Liver (tissue), 9 donors: ENCODE results near the gene TP53TG5. TPM values are rescaled to one million over a fixed set of nuclear protein-coding genes. Genes with fewer than 3 reads are reported as not detected.

ENCODE experiments used
- DNase-seq: peaks from one replicate; pipeline ENCODE4 v3.0.0-alpha.2; 2017; ENCODE audit warnings: low spot score
- H3K27ac ChIP-seq, 2 donors: one replicate each; pipeline ENCODE4 v1.7.0; 2013; ENCODE audit warnings: inconsistent platforms in 2 of 2, low read length in 2 of 2, control low read depth in 1 of 2, low read depth in 1 of 2, mild to moderate bottlenecking in 1 of 2
- H3K27me3 ChIP-seq, 4 donors: one replicate each; pipeline versions ENCODE4 v1.6.1 to v1.7.0; 2013; ENCODE audit warnings: low read length in 3 of 4, inconsistent platforms in 1 of 4, mild to moderate bottlenecking in 1 of 4, moderate library complexity in 1 of 4; ENCODE audit not compliant: control insufficient read depth in 4 of 4, insufficient read depth in 4 of 4
- H3K36me3 ChIP-seq, 4 donors: one replicate each; pipeline versions ENCODE4 v1.6.1 to v1.7.0; 2013; ENCODE audit warnings: low read length in 3 of 4, mild to moderate bottlenecking in 3 of 4, low read depth in 1 of 4, moderate library complexity in 1 of 4; ENCODE audit not compliant: control insufficient read depth in 4 of 4, insufficient read depth in 3 of 4
- H3K4me1 ChIP-seq, 4 donors: one replicate each; pipeline versions ENCODE4 v1.6.1 to v1.7.0; 2013; ENCODE audit warnings: low read length in 3 of 4, mild to moderate bottlenecking in 3 of 4, moderate library complexity in 1 of 4; ENCODE audit not compliant: control insufficient read depth in 4 of 4, insufficient read depth in 4 of 4
- H3K4me3 ChIP-seq, 3 donors: one replicate each; pipeline versions ENCODE4 v1.6.1 to v1.7.0; 2013; ENCODE audit warnings: low read length in 3 of 3, control low read depth in 1 of 3, low read depth in 1 of 3, mild to moderate bottlenecking in 1 of 3
- H3K9ac ChIP-seq, 2 donors: one replicate each; pipeline ENCODE4 v1.7.0; 2013; ENCODE audit warnings: low read length in 2 of 2, mild to moderate bottlenecking in 2 of 2, moderate library complexity in 2 of 2, control low read depth in 1 of 2, low read depth in 1 of 2
- H3K9me3 ChIP-seq, 4 donors: one replicate each; pipeline versions ENCODE4 v1.6.1 to v1.7.0; 2013; ENCODE audit warnings: low read length in 3 of 4; ENCODE audit not compliant: control insufficient read depth in 4 of 4
- ATF3 ChIP-seq: IDR thresholded peaks from 2 replicates; pipeline ENCODE4 v1.6.1; 2016; ENCODE audit warnings: antibody characterized with exemption
- CTCF ChIP-seq: fragments of 150-350 bp; IDR thresholded peaks from 2 replicates; pipeline ENCODE4 v1.5.1; 2017; ENCODE audit warnings: improper control_type of control experiment, low read depth, low read length; ENCODE audit not compliant: missing input control
- EGR1 ChIP-seq, 2 donors: IDR thresholded peaks; 2 replicates each; pipeline ENCODE4 v1.6.1; 2016 to 2018; ENCODE audit warnings: antibody characterized with exemption in 2 of 2, low read depth in 2 of 2
- FOXA1 ChIP-seq: IDR thresholded peaks from 2 replicates; pipeline ENCODE4 v1.6.1; 2016; ENCODE audit warnings: antibody characterized with exemption
- FOXA2 ChIP-seq: IDR thresholded peaks from 2 replicates; pipeline ENCODE4 v1.6.1; 2016; ENCODE audit warnings: antibody characterized with exemption
- GABPA ChIP-seq, 2 donors: IDR thresholded peaks in 1 of 2; conservative IDR thresholded peaks in 1 of 2; 2 replicates each; pipeline ENCODE4 v1.6.1; 2016; ENCODE audit warnings: antibody characterized with exemption in 2 of 2, mild to moderate bottlenecking in 1 of 2, moderate library complexity in 1 of 2
- HNF4A ChIP-seq, 2 donors: conservative IDR thresholded peaks; 2 replicates each; pipeline ENCODE4 v1.6.1; 2016; ENCODE audit warnings: antibody characterized with exemption in 2 of 2, mild to moderate bottlenecking in 2 of 2
- HNF4G ChIP-seq: IDR thresholded peaks from 2 replicates; pipeline ENCODE4 v1.6.1; 2016; ENCODE audit warnings: antibody characterized with exemption
- JUND ChIP-seq, 2 donors: IDR thresholded peaks; 2 replicates each; pipeline ENCODE4 v1.6.1; 2016; ENCODE audit warnings: antibody characterized with exemption in 2 of 2
- NR2F2 ChIP-seq: IDR thresholded peaks from 2 replicates; pipeline ENCODE4 v1.6.1; 2016; ENCODE audit warnings: antibody characterized with exemption
- RAD21 ChIP-seq, 2 donors: IDR thresholded peaks; 2 replicates each; pipeline ENCODE4 v1.6.1; 2016; ENCODE audit warnings: antibody characterized with exemption in 2 of 2, mild to moderate bottlenecking in 2 of 2
- REST ChIP-seq: IDR thresholded peaks from 2 replicates; pipeline ENCODE4 v1.6.1; 2016; ENCODE audit warnings: antibody characterized with exemption, mild to moderate bottlenecking
- RXRA ChIP-seq, 2 donors: IDR thresholded peaks; 2 replicates each; pipeline ENCODE4 v1.6.1; 2017 to 2018; ENCODE audit warnings: antibody characterized with exemption in 2 of 2, mild to moderate bottlenecking in 1 of 2
- SP1 ChIP-seq: IDR thresholded peaks from 2 replicates; pipeline ENCODE4 v1.6.1; 2018; ENCODE audit warnings: antibody characterized with exemption, mild to moderate bottlenecking
- TAF1 ChIP-seq: conservative IDR thresholded peaks from 2 replicates; pipeline ENCODE4 v1.6.1; 2016; ENCODE audit warnings: antibody characterized with exemption, mild to moderate bottlenecking
- YY1 ChIP-seq: IDR thresholded peaks from 2 replicates; pipeline ENCODE4 v1.6.1; 2016; ENCODE audit warnings: antibody characterized with exemption, mild to moderate bottlenecking
- ZBTB33 ChIP-seq: IDR thresholded peaks from 2 replicates; pipeline ENCODE4 v1.6.1; 2016; ENCODE audit warnings: antibody characterized with exemption
- WGBS: extraction: QIAGEN DNeasy Blood & Tissue Kit; methylation state at CpG from one replicate; pipeline ENCODE4 v1.1.7; 2013; 5-methylcytosine and 5-hydroxymethylcytosine counted together
- polyA plus RNA-seq, 2 donors: library from polyadenylated mRNA; stranded (reverse) in 1 of 2; unstranded in 1 of 2; fragments of 200-250 nt in 1 of 2; fragments of >200 nt in 1 of 2; fragmentation: Nextera tagmentation in 1 of 2; extraction: Ambion mirVana in 1 of 2; gene quantifications; one replicate each; pipeline versions ENCODE4 v1.2.1 to v1.2.3, GENCODE V29; 2013 to 2015
- total RNA-seq, 2 donors: library from RNA; depleted of rRNA; stranded (reverse); fragments of >200 nt; gene quantifications; one replicate each; pipeline ENCODE4 v1.2.3, GENCODE V29; 2014
- donor health status: healthy.
- donor health status: healthy.
- donor health status: healthy.
- donor health status: healthy.
- donor health status: healthy.

Gene TP53TG5
- total and polyA plus RNA-seq, 4 donors, result not detected

DNA sequence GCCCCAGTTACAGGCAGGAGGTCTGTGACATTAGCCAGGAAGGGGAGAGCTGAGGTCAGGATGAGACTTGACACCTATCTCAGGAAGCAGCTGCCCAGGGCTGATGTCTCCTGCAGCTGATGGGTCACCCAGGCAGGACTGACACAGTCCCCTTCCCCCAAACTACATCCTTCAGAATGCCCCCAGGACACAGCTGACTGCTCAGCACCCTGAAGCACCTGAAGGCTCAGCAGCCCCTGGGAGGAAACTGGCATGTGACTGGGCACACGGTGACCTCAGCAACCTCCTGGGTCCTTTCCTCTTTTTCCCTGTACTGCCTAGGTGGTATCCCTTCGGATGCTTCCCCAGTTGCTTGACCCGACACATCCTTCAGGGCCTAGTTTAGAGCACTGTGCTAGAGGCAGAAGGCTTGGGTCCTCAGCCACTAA lies 31.8 kb downstream of the TP53TG5 start:
- no peaks in the 10 kb centered on the region for H3K9me3 ChIP-seq
- H3K27ac ChIP-seq, result peak overlapping the region; percentile 81 to 97
- no peak for DNase-seq
- no peak for TF ChIP-seq JUND (IDR thresholded peaks at IDR 0.05)
- TF ChIP-seq RXRA (IDR thresholded peaks at IDR 0.05), result peak in 1 of 2 donors; percentile 21
- peak; percentile 7 for TF ChIP-seq NR2F2
- H3K9ac ChIP-seq, result peak overlapping the region; percentile 57 to 99
- peak overlapping the region; percentile 80 to 96 (median 88) for H3K4me3 ChIP-seq
- no peaks in the 10 kb centered on the region for H3K27me3 ChIP-seq
- peaks cover under 1 to 35% (median 10%) of the 10 kb centered on the region in 4 donors for H3K4me1 ChIP-seq
- 14% methylated on average over 3 of the region's 3 CpGs for WGBS
- peaks cover 0 to under 1% (median 0%) of the 10 kb centered on the region in 4 donors for H3K36me3 ChIP-seq

DNA sequence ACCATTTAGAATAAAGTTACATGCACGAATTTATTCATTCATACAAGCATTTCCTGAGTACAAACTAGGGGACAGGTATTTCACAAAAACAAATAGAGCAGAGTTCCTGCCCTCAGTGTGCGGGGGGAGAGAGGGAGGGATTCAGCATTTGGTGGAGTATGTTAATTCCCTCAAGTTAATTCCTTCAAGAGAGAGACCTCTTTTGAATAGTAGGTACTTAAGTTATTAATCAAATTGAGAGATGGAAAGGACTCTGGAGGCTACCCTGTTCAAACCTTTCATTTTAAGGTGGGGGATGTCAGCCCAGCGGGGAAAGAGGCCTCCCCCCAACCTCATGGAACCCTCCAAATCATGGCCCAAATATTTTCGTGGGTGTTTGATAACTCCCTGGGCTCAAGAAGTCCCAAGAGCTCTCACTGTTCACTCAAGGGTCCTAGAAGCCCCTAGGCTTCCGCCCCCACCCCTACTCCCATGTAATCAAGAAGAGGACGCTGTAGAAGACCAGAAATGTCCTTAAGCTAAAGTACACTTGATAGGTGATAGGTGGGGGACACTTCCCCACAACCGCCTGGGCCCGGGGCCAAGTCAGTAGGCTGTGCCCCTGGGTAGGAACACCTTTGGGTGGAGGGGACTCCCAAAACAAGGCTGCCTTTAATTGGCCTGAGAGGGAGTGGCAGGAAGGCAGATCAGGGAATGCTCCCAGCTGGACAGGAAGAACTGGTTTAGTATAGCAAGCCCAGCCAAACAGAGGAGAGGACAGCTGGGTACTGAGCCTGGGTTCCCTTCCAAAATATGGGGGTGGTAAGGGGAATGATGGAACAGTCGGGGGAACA lies 32.8 kb downstream of the TP53TG5 start:
- no peak for DNase-seq
- Histone ChIP-seq H3K9ac (peak overlapping the region; percentile 57 to 99), H3K4me1 (peaks cover 8 to 45% (median 15%) of the 10 kb centered on the region in 4 donors), H3K4me3 (peak overlapping the region; percentile 80 to 96 (median 88)), H3K36me3 (peaks cover 0 to 7% (median 0%) of the 10 kb centered on the region in 4 donors), H3K27ac (peak overlapping the region; percentile 81 to 97), H3K9me3 (no peaks in the 10 kb centered on the region), H3K27me3 (no peaks in the 10 kb centered on the region)
- WGBS, result 33% methylated on average over 9 of the region's 9 CpGs
- TF ChIP-seq TAF1 (peak; percentile 70), NR2F2 (no peak), RAD21 (IDR thresholded peaks at IDR 0.05) (peak in 1 of 2 donors; percentile 5), REST (peak; percentile 54), JUND (IDR thresholded peaks at IDR 0.05) (peak in 1 of 2 donors; percentile 61), ATF3 (peak; percentile 7), RXRA (IDR thresholded peaks at IDR 0.05) (peak; percentile 39 to 45), HNF4A (conservative IDR thresholded peaks at IDR 0.05) (peak in 1 of 2 donors; percentile 61), YY1 (peak; percentile 45), SP1 (peak; percentile 17), HNF4G (no peak), EGR1 (IDR thresholded peaks at IDR 0.05; ENCODE audit: low read depth in 2 of 2) (no peak)

- peak overlapping the region; percentile 80 to 96 (median 88) for H3K4me3 ChIP-seq
- H3K4me1 ChIP-seq, result peaks cover 15 to 55% (median 25%) of the 10 kb centered on the region in 4 donors
- no peaks in the 10 kb centered on the region for H3K27me3 ChIP-seq
- no peaks in the 10 kb centered on the region for H3K9me3 ChIP-seq
- H3K9ac ChIP-seq, result peak overlapping the region; percentile 57 to 99
- peaks cover 0 to 13% (median 0%) of the 10 kb centered on the region in 4 donors for H3K36me3 ChIP-seq
- no peak for DNase-seq
- WGBS, result 23% methylated on average over 9 of the region's 9 CpGs
- H3K27ac ChIP-seq, result peak overlapping the region; percentile 81 to 97
- no peak for TF ChIP-seq YY1
- TF ChIP-seq SP1, result peak; percentile 25
- peak; percentile 73 for TF ChIP-seq TAF1
- peak in 1 of 2 donors; percentile 15 for TF ChIP-seq EGR1 (IDR thresholded peaks at IDR 0.05; ENCODE audit: low read depth in 2 of 2)
- TF ChIP-seq CTCF, result no peak
- no peak for TF ChIP-seq ZBTB33
- TF ChIP-seq GABPA (IDR thresholded peaks at IDR 0.05 in 1 of 2, conservative IDR thresholded peaks at IDR 0.05 in 1 of 2), result peak in 1 of 2 donors; percentile 29
- TF ChIP-seq ATF3, result peak; percentile 8
- TF ChIP-seq FOXA1, result no peak
- peak; percentile 20 to 53 for TF ChIP-seq HNF4A (conservative IDR thresholded peaks at IDR 0.05)
- no peak for TF ChIP-seq FOXA2
- peak; percentile 3 for TF ChIP-seq HNF4G
Observed at GRCh38 chr20:45344168-45344860, 33.8 kb downstream of the TP53TG5 start.
